Measurements from ENCODE around the gene SAT1. TPM values are rescaled to one million over a fixed set of nuclear protein-coding genes. Genes with fewer than 3 reads are reported as not detected.
"Not testable (repeated sequence)": the region's sequence is repeated elsewhere in the genome, so short reads cannot be mapped to it uniquely, and the experiment has no call there.

SAT1 gene
- total and polyA plus RNA-seq, 2 experiments from 2014 or later = 168 to 245 TPM

DNA sequence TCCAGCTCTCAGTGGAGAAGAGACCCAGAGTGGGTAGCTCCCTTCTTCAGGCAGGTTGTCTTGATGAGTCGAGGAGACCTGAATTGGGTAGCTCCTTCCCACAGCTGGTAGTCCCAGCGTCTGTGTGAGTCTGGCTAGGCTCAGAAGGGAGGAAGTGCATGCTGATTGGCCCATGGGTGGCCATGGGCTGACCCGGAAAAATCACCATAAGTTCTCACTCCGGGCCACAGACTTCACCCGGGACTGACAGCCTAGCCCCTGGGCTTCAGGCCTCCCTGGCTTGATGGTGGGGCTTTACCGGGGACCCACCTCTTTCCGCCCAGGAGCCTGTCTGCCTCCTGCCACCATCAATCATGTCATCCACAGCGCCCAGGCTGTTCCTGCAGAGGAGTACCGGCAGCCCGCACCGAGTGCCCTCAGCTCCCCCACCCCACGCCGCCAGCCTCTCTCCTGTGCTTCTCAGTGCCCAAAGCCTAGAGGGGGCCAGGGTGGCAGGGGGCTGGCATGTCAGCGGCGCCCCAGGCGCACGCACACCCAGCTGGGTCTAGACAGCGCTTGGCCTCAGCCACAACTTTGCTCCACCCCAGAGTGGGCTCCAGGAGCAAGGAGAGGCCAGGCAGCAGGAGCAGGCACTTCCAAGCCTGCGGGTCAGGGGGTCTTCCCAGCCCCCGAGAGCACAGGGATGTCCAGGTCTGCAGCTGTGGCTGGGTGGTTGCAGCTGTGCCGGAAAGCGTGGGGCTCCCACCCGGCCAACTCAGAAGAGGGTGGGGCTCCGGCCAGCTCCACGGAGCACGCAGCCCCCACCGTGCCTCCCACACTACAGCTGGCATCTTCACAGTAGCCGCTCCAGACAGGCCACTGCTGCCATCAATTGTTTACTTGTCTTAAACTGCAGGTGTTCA lies 16.1 kb upstream of the SAT1 start:
- H4K20me1 ChIP-seq (ENCODE audit: insufficient read depth) = no peaks in the 10 kb centered on the region
- H2AFZ ChIP-seq = no peak overlapping the region
- H3K9me2 ChIP-seq (ENCODE audit: insufficient read depth) = no peaks in the 10 kb centered on the region
- H3K36me3 ChIP-seq (ENCODE audit: low read depth) = no peaks in the 10 kb centered on the region
- no peak for TF ChIP-seq EZH2phosphoT487 (IDR thresholded peaks at IDR 0.05; ENCODE audit: insufficient read depth, low read depth)
- TF ChIP-seq EZH2 (IDR thresholded peaks at IDR 0.05; ENCODE audit: insufficient read depth, poor library complexity, severe bottlenecking) = no peak
- 52 to 68% methylated on average over 13 to 17 of the region's 28 CpGs for WGBS, 2 experiments (ENCODE audit: low coverage in 1 of 2, low lambda C conversion rate in 2 of 2, missing lambda C conversion rate in 2 of 2)
- H3K4me1 ChIP-seq (ENCODE audit: insufficient read depth) = no peaks in the 10 kb centered on the region
- no peaks in the 10 kb centered on the region for H3K79me2 ChIP-seq (ENCODE audit: insufficient read depth)
- no peak for DNase-seq
- H3K4me3 ChIP-seq = no peak overlapping the region
- in situ Hi-C loops (cut with MboI) = no loop called here
- H3F3A ChIP-seq (ENCODE audit: insufficient read depth) = no peaks in the 10 kb centered on the region
- no peaks in the 10 kb centered on the region for H3K9me3 ChIP-seq (ENCODE audit: low read depth)
- H3K27me3 ChIP-seq (replicated peaks; ENCODE audit: insufficient read depth) = no peaks in the 10 kb centered on the region
- no peak overlapping the region for H3K27ac ChIP-seq
- no peak overlapping the region for H3K9ac ChIP-seq
- H3K4me2 ChIP-seq (ENCODE audit: unreplicated experiment) = no peak overlapping the region

GRCh38 chrX:23770142-23770541 lies 12.8 kb upstream of the SAT1 start:
- H3K4me3 ChIP-seq = no peak overlapping the region
- H3K79me2 ChIP-seq (ENCODE audit: insufficient read depth) = no peaks in the 10 kb centered on the region
- no peaks in the 10 kb centered on the region for H3K9me3 ChIP-seq (ENCODE audit: low read depth)
- no peaks in the 10 kb centered on the region for H4K20me1 ChIP-seq (ENCODE audit: insufficient read depth)
- no peak for DNase-seq
- H3K4me1 ChIP-seq (ENCODE audit: insufficient read depth) = no peaks in the 10 kb centered on the region
- H3K9ac ChIP-seq = no peak overlapping the region
- H2AFZ ChIP-seq = no peak overlapping the region
- 100% methylated on average over 2 of the region's 2 CpGs for WGBS, 2 experiments (ENCODE audit: low coverage in 1 of 2, low lambda C conversion rate in 2 of 2, missing lambda C conversion rate in 2 of 2)
- no peaks in the 10 kb centered on the region for H3K27me3 ChIP-seq (replicated peaks; ENCODE audit: insufficient read depth)
- no peaks in the 10 kb centered on the region for H3K9me2 ChIP-seq (ENCODE audit: insufficient read depth)
- H3K36me3 ChIP-seq (ENCODE audit: low read depth) = no peaks in the 10 kb centered on the region
- H3K27ac ChIP-seq = no peak overlapping the region
- TF ChIP-seq EZH2phosphoT487 (IDR thresholded peaks at IDR 0.05; ENCODE audit: insufficient read depth, low read depth) = no peak
- H3F3A ChIP-seq (ENCODE audit: insufficient read depth) = no peaks in the 10 kb centered on the region
- in situ Hi-C loops (cut with MboI) = no loop called here
- no peak overlapping the region for H3K4me2 ChIP-seq (ENCODE audit: unreplicated experiment)

DNA sequence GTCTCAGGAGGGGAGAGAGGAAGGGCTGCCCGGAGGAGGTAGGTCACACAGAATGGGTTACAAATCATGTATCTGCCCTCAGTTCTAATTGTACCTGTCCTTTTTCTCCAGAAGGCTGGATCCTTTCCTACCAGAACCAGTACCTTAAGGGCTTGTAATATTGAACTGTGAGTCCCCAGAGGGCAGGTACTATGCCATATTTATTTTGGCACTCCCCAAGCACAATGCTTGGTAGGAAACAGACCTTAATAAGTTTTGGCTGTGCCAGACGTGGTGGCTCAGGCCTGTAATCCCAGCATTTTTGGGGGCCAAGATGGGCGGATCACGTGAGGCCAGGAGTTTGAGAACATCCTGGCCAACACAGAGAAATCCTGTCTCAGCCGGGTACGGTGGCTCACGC lies 11.9 kb upstream of the SAT1 start:
- H3K9me2 ChIP-seq (ENCODE audit: insufficient read depth); H3K4me2 ChIP-seq (ENCODE audit: unreplicated experiment); DNase-seq; H3K4me1 ChIP-seq (ENCODE audit: insufficient read depth); in situ Hi-C loops (cut with MboI); H3K4me3 ChIP-seq; H3K27ac ChIP-seq; H3F3A ChIP-seq (ENCODE audit: insufficient read depth); H3K79me2 ChIP-seq (ENCODE audit: insufficient read depth); H3K36me3 ChIP-seq (ENCODE audit: low read depth); H3K27me3 ChIP-seq (replicated peaks; ENCODE audit: insufficient read depth); H4K20me1 ChIP-seq (ENCODE audit: insufficient read depth); H3K9ac ChIP-seq; H2AFZ ChIP-seq; H3K9me3 ChIP-seq (ENCODE audit: low read depth): not testable (repeated sequence)
- WGBS, 2 experiments (ENCODE audit: low coverage in 1 of 2, low lambda C conversion rate in 2 of 2, missing lambda C conversion rate in 2 of 2) = 95 to 96% methylated on average over 5 to 7 of the region's 7 CpGs

DNA sequence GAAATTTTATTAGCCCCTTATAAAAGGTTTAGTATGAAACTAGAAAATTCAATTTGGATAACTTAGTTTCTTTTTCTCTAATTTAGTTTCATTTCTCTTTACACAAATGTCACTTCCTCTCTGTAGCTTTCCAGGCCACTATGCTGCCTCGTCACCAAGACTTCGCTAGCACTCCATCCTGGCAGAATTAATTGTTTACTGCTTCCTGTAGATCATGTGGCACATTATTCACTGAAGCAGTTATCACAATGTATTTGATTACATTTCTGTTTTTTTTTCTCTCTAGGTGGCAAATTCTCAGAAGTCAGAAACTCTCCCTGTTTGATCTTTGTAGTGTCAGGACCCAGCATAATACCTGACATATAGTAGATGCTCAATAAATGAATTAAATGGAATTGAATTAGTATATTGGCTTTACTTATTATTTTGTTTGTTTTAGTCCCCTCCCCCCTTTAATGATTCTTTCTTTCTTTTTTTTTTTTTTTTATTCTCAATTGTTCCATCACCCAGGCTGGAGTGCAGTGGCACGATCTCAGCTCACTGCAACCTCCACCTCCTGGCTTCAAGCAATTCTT lies 9.3 kb upstream of the SAT1 start:
- no peak overlapping the region for H3K27ac ChIP-seq
- no peak overlapping the region for H3K4me2 ChIP-seq (ENCODE audit: unreplicated experiment)
- H4K20me1 ChIP-seq (ENCODE audit: insufficient read depth) = no peaks in the 10 kb centered on the region
- H3F3A ChIP-seq (ENCODE audit: insufficient read depth) = no peaks in the 10 kb centered on the region
- no peaks in the 10 kb centered on the region for H3K9me2 ChIP-seq (ENCODE audit: insufficient read depth)
- no peak overlapping the region for H3K9ac ChIP-seq
- H3K79me2 ChIP-seq (ENCODE audit: insufficient read depth) = no peaks in the 10 kb centered on the region
- 78 to 88% methylated on average over 3 of the region's 3 CpGs for WGBS, 2 experiments (ENCODE audit: low coverage in 1 of 2, low lambda C conversion rate in 2 of 2, missing lambda C conversion rate in 2 of 2)
- DNase-seq = no peak
- no peaks in the 10 kb centered on the region for H3K36me3 ChIP-seq (ENCODE audit: low read depth)
- H3K27me3 ChIP-seq (replicated peaks; ENCODE audit: insufficient read depth) = no peaks in the 10 kb centered on the region
- no peak overlapping the region for H3K4me3 ChIP-seq
- H2AFZ ChIP-seq = no peak overlapping the region
- TF ChIP-seq EZH2phosphoT487 (IDR thresholded peaks at IDR 0.05; ENCODE audit: insufficient read depth, low read depth) (no peak), EZH2 (IDR thresholded peaks at IDR 0.05; ENCODE audit: insufficient read depth, poor library complexity, severe bottlenecking) (no peak)
- in situ Hi-C loops (cut with MboI) = no loop called here
- H3K9me3 ChIP-seq (ENCODE audit: low read depth) = no peaks in the 10 kb centered on the region
- H3K4me1 ChIP-seq (ENCODE audit: insufficient read depth) = no peaks in the 10 kb centered on the region
